CD4-positive, alpha-beta T cell treated with Interleukin-6 at 100 ng/mL for 8 hours (primary cell): Measurements from ENCODE around the gene RERE.

Experiments used
- DNase-seq: peaks from one replicate; pipeline ENCODE4 v3.0.0-alpha.2; 2020; ENCODE audit warnings: mixed read lengths, low spot score

Gene RERE

GRCh38 chr1:8541961-8542521 is 275.4 kb downstream of the RERE start:
- no peak for DNase-seq

GRCh38 chr1:8540971-8541370 is 276.5 kb downstream of the RERE start:
- no peak for DNase-seq

- DNase-seq, result no peak
Measured at GRCh38 chr1:8540261-8540941, 277.0 kb downstream of the RERE start.

- no peak for DNase-seq
Measured at GRCh38 chr1:8539683-8540082, 277.8 kb downstream of the RERE start.

- no peak for DNase-seq
Measured at GRCh38 chr1:8538502-8538901, 278.9 kb downstream of the RERE start.

- no peak for DNase-seq
Measured at GRCh38 chr1:8537991-8538390, 279.4 kb downstream of the RERE start.

- no peak for DNase-seq
Measured at GRCh38 chr1:8536515-8536914, 280.9 kb downstream of the RERE start.

GRCh38 chr1:8533907-8534306 is 283.5 kb downstream of the RERE start:
- DNase-seq, result no peak

- no peak for DNase-seq
Measured at GRCh38 chr1:8533124-8533523, 284.3 kb downstream of the RERE start.

- no peak for DNase-seq
Measured at GRCh38 chr1:8529901-8530300, 287.5 kb downstream of the RERE start.

GRCh38 chr1:8527941-8528340 is 289.5 kb downstream of the RERE start:
- no peak for DNase-seq

- peak; percentile 82 for DNase-seq
Measured at GRCh38 chr1:8525558-8526275, 291.7 kb downstream of the RERE start.

- DNase-seq, result peak; percentile 8
Measured at GRCh38 chr1:8525216-8525557, 292.3 kb downstream of the RERE start.

GRCh38 chr1:8524627-8525157 is 292.7 kb downstream of the RERE start:
- no peak for DNase-seq

- DNase-seq, result peak; percentile 12
Measured at GRCh38 chr1:8523666-8524206, 293.7 kb downstream of the RERE start.

GRCh38 chr1:8520483-8520966 is 296.9 kb downstream of the RERE start:
- no peak for DNase-seq

- DNase-seq, result no peak
Measured at GRCh38 chr1:8519167-8519566, 298.3 kb downstream of the RERE start.

- DNase-seq, result no peak
Measured at GRCh38 chr1:8518490-8518801, 299.0 kb downstream of the RERE start.

- DNase-seq, result no peak
Measured at GRCh38 chr1:8517661-8518489, 299.6 kb downstream of the RERE start.

GRCh38 chr1:8516793-8517556 is 300.5 kb downstream of the RERE start:
- no peak for DNase-seq

GRCh38 chr1:8516278-8516777 is 301.1 kb downstream of the RERE start:
- DNase-seq, result no peak
